ENCODE data around the gene EPHA3. TPM values are rescaled to one million over a fixed set of nuclear protein-coding genes. Genes with fewer than 3 reads are reported as not detected.

Gene EPHA3
- total and polyA plus RNA-seq, 4 donors: 0.18 to 11.7 (median 1.5) TPM

DNA sequence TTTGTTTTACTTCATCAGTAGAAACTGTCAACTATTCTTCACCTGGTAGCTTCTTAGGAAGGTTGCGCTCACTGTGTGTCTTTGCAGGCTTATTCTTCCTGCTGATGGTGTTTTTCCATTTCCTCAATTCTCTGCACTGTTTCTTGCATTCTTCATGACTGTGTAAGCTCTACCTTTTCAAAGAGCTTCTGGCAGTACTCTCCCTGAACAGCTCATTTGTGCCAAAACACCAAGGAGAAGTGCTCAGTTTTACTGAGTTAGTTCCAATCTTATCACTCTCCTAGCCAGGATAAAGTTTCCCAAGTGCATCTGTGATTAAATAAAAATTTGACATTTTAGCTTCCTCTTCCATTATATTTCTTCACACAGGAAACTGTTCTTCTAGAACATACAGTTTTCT, 339.8 kb downstream of the EPHA3 start:
- 86 to 94% methylated on average over 1 of the region's 1 CpG for WGBS, 2 donors
- ATAC-seq (ENCODE audit: insufficient read depth, low FRiP score): no peak

GRCh38 chr3:89449086-89449485, 341.7 kb downstream of the EPHA3 start:
- no peak overlapping the region for H3K9ac ChIP-seq (ENCODE audit: insufficient read depth in 1 of 2, low read length in 2 of 2)
- ATAC-seq (ENCODE audit: insufficient read depth, low FRiP score): no peak
- H3K4me1 ChIP-seq (ENCODE audit: control insufficient read depth in 5 of 5, insufficient read depth in 5 of 5, low read length in 5 of 5): no peaks in the 10 kb centered on the region
- no peak for DNase-seq
- no peaks in the 10 kb centered on the region for H3K9me3 ChIP-seq (ENCODE audit: control insufficient read depth in 4 of 4, insufficient read depth in 3 of 4, low read length in 3 of 4)
- no peaks in the 10 kb centered on the region for H3K36me3 ChIP-seq (ENCODE audit: control insufficient read depth in 4 of 4, insufficient read depth in 4 of 4, low read length in 4 of 4)
- TF ChIP-seq, protein P1, sequence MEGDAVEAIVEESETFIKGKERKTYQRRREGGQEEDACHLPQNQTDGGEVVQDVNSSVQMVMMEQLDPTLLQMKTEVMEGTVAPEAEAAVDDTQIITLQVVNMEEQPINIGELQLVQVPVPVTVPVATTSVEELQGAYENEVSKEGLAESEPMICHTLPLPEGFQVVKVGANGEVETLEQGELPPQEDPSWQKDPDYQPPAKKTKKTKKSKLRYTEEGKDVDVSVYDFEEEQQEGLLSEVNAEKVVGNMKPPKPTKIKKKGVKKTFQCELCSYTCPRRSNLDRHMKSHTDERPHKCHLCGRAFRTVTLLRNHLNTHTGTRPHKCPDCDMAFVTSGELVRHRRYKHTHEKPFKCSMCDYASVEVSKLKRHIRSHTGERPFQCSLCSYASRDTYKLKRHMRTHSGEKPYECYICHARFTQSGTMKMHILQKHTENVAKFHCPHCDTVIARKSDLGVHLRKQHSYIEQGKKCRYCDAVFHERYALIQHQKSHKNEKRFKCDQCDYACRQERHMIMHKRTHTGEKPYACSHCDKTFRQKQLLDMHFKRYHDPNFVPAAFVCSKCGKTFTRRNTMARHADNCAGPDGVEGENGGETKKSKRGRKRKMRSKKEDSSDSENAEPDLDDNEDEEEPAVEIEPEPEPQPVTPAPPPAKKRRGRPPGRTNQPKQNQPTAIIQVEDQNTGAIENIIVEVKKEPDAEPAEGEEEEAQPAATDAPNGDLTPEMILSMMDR (IDR thresholded peaks at IDR 0.05; ENCODE audit: control extremely low read depth, extremely low read depth): no peak
- no peak overlapping the region for H3K27ac ChIP-seq (ENCODE audit: low read depth in 1 of 2, low read length in 1 of 2)
- no peaks in the 10 kb centered on the region for H3K27me3 ChIP-seq (ENCODE audit: control insufficient read depth in 3 of 3, insufficient read depth in 3 of 3, low read length in 2 of 3)
- no peak overlapping the region for H3K4me3 ChIP-seq
- WGBS, 2 donors: 90 to 91% methylated on average over 4 of the region's 4 CpGs

More for the DNA sequence above, 339.8 kb downstream of the EPHA3 start:
- DNase-seq: no peak
- no peak overlapping the region for H3K9ac ChIP-seq (ENCODE audit: insufficient read depth in 1 of 2, low read length in 2 of 2)
- no peaks in the 10 kb centered on the region for H3K9me3 ChIP-seq (ENCODE audit: control insufficient read depth in 4 of 4, insufficient read depth in 3 of 4, low read length in 3 of 4)
- no peak overlapping the region for H3K27ac ChIP-seq (ENCODE audit: low read depth in 1 of 2, low read length in 1 of 2)
- no peaks in the 10 kb centered on the region for H3K4me1 ChIP-seq (ENCODE audit: control insufficient read depth in 5 of 5, insufficient read depth in 5 of 5, low read length in 5 of 5)
- H3K27me3 ChIP-seq (ENCODE audit: control insufficient read depth in 3 of 3, insufficient read depth in 3 of 3, low read length in 2 of 3): no peaks in the 10 kb centered on the region
- H3K36me3 ChIP-seq (ENCODE audit: control insufficient read depth in 4 of 4, insufficient read depth in 4 of 4, low read length in 4 of 4): no peaks in the 10 kb centered on the region
- TF ChIP-seq, protein P1 (IDR thresholded peaks at IDR 0.05; ENCODE audit: control extremely low read depth, extremely low read depth): no peak
- no peak overlapping the region for H3K4me3 ChIP-seq

DNA sequence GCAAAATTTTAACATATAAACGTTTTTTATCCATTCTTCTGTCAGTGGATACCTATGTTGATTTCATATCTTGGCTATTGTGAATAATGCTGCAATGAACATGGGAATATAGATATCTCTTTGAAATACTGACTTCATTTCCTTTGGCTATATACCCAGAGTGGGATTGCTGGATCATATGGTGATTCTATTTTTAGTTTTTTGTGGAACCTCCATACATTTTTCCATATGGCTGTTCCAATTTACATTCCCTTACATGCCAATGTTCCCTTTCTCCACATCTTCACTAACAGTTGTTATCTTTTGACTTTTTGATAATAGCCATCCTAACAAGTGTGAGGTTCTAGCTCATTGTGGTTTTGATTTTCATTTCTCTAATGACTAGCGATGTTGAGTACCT, 344.6 kb downstream of the EPHA3 start:
- Histone ChIP-seq H3K27ac (ENCODE audit: low read depth in 1 of 2, low read length in 1 of 2) (no peak overlapping the region), H3K4me3 (no peak overlapping the region), H3K9ac (ENCODE audit: insufficient read depth in 1 of 2, low read length in 2 of 2) (no peak overlapping the region), H3K27me3 (ENCODE audit: control insufficient read depth in 3 of 3, insufficient read depth in 3 of 3, low read length in 2 of 3) (no peaks in the 10 kb centered on the region), H3K9me3 (ENCODE audit: control insufficient read depth in 4 of 4, insufficient read depth in 3 of 4, low read length in 3 of 4) (no peaks in the 10 kb centered on the region), H3K36me3 (ENCODE audit: control insufficient read depth in 4 of 4, insufficient read depth in 4 of 4, low read length in 4 of 4) (no peaks in the 10 kb centered on the region), H3K4me1 (ENCODE audit: control insufficient read depth in 5 of 5, insufficient read depth in 5 of 5, low read length in 5 of 5) (peaks cover 0 to 7% (median 0%) of the 10 kb centered on the region in 5 donors)
- DNase-seq: no peak
- TF ChIP-seq, protein P1 (IDR thresholded peaks at IDR 0.05; ENCODE audit: control extremely low read depth, extremely low read depth): no peak
- no peak for ATAC-seq (ENCODE audit: insufficient read depth, low FRiP score)
- 68 to 76% methylated on average over 2 of the region's 2 CpGs for WGBS, 2 donors

DNA sequence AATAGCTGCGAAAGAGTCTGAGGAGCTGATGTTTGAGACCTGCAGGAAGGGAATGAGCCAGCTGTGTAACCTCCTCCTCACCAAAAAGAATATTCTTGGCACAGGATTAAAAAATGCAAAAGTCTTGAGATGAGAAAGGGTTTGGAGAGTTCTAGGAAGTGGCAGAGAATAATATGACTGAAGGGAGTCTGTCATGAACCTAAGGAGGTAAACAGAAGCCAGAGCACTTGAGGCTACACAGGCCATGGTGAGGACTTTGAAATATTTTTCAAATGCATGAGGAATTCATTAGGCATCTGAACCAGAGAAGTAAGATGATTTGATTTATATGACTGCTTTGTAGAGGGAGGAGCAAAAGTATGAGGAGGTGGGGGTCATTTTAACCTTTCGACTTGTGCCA, 347.8 kb downstream of the EPHA3 start:
- peaks cover 0 to 2% (median 0%) of the 10 kb centered on the region in 4 donors for H3K9me3 ChIP-seq (ENCODE audit: control insufficient read depth in 4 of 4, insufficient read depth in 3 of 4, low read length in 3 of 4)
- DNase-seq: peak in 2 of 3 donors; percentile 47 to 61
- WGBS, 2 donors: 46 to 70% methylated on average over 2 of the region's 2 CpGs
- H3K4me1 ChIP-seq (ENCODE audit: control insufficient read depth in 5 of 5, insufficient read depth in 5 of 5, low read length in 5 of 5): peaks cover 0 to 7% (median 0%) of the 10 kb centered on the region in 5 donors
- H3K27ac ChIP-seq (ENCODE audit: low read depth in 1 of 2, low read length in 1 of 2): no peak overlapping the region
- H3K9ac ChIP-seq (ENCODE audit: insufficient read depth in 1 of 2, low read length in 2 of 2): no peak overlapping the region
- TF ChIP-seq, protein P1 (IDR thresholded peaks at IDR 0.05; ENCODE audit: control extremely low read depth, extremely low read depth): no peak
- no peaks in the 10 kb centered on the region for H3K27me3 ChIP-seq (ENCODE audit: control insufficient read depth in 3 of 3, insufficient read depth in 3 of 3, low read length in 2 of 3)
- H3K36me3 ChIP-seq (ENCODE audit: control insufficient read depth in 4 of 4, insufficient read depth in 4 of 4, low read length in 4 of 4): no peaks in the 10 kb centered on the region
- ATAC-seq (ENCODE audit: insufficient read depth, low FRiP score): no peak
- no peak overlapping the region for H3K4me3 ChIP-seq

Measured in lung (tissue), 12 donors.